K562 (cell line): ENCODE data around the gene WIPF2. TPM values are rescaled to one million over a fixed set of nuclear protein-coding genes. Genes with fewer than 3 reads are reported as not detected.

Experiments
- BDP1 ChIP-seq: IDR thresholded peaks from 3 replicates; pipeline ENCODE4 v1.6.1; 2011; ENCODE audit not compliant: insufficient read length, insufficient read depth
- BRF1 ChIP-seq: IDR thresholded peaks from 3 replicates; pipeline ENCODE4 v1.6.1; 2011; ENCODE audit warnings: borderline replicate concordance, mild to moderate bottlenecking; ENCODE audit not compliant: insufficient read length; ENCODE audit errors: extremely low read depth
- DPF2 ChIP-seq: fragments of 450-650 bp; IDR thresholded peaks from 2 replicates; pipeline ENCODE4 v1.6.1; 2016
- JUND ChIP-seq, 2 experiments: IDR thresholded peaks; 2 replicates in 1 of 2; 3 replicates in 1 of 2; pipeline ENCODE4 v1.6.1; 2011; ENCODE audit warnings: borderline replicate concordance in 2 of 2, low read depth in 2 of 2, low read length in 2 of 2, improper control_type of control experiment in 1 of 2, missing biosample characterization in 1 of 2, missing genetic modification characterization in 1 of 2, missing genetic modification reagents in 1 of 2
- KLF16 ChIP-seq: IDR thresholded peaks from 2 replicates; pipeline ENCODE4 v1.6.1; 2016; ENCODE audit warnings: antibody characterized with exemption
- NFYB ChIP-seq: IDR thresholded peaks from 2 replicates; pipeline ENCODE4 v1.6.1; 2011; ENCODE audit warnings: mild to moderate bottlenecking, moderate library complexity; ENCODE audit not compliant: insufficient read length; ENCODE audit errors: extremely low read depth
- NRF1 ChIP-seq, 2 experiments: fragments of 450-650 bp; IDR thresholded peaks in 1 of 2; conservative IDR thresholded peaks in 1 of 2; 2 replicates each; pipeline ENCODE4 v1.6.1; 2014; ENCODE audit warnings: mild to moderate bottlenecking in 2 of 2
- ZBTB1 ChIP-seq: sonication (generic); formaldehyde crosslinking; IDR thresholded peaks from 2 replicates; pipeline ENCODE4 v1.8.1; 2023; ENCODE audit warnings: missing genetic modification reagents, low read depth, mild to moderate bottlenecking, borderline replicate concordance
- ZNF583 ChIP-seq: fragments of 250-450 bp; sonication (Bioruptor Pico); IDR thresholded peaks from 2 replicates; pipeline ENCODE4 v1.4.0; 2020
- ZNF77 ChIP-seq: fragments of 250-450 bp; sonication (Bioruptor Pico); IDR thresholded peaks from 2 replicates; pipeline ENCODE4 v1.5.0; 2020
- polyA plus RNA-seq, 8 experiments: library from polyadenylated mRNA; depleted of rRNA in 4 of 8; stranded (reverse) in 5 of 8; unstranded in 3 of 8; fragments of >200 nt; fragmentation: Nextera tagmentation in 2 of 8; fragmentation: Illumina TruSeq in 1 of 8; extraction: Ambion mirVana in 2 of 8; extraction: Trizol in 1 of 8; gene quantifications; 2 replicates each; pipeline versions ENCODE4 v1.2.1 to v1.2.3, GENCODE V29; 2011 to 2014; ENCODE audit warnings: inconsistent platforms in 1 of 8, missing spikeins in 1 of 8
- total RNA-seq, 7 experiments: library from RNA; depleted of rRNA in 6 of 7; stranded (reverse); fragments of >200 nt in 6 of 7; fragmentation: Illumina TruSeq in 2 of 7; extraction: Trizol in 2 of 7; gene quantifications; 2 replicates each; pipeline versions ENCODE4 v1.2.1 to v1.2.3, GENCODE V29; 2011 to 2021; ENCODE audit warnings: low replicate concordance in 1 of 7
- TF ChIP-seq, protein P1 (sequence below), 3 experiments: fragments of 200-800 bp in 1 of 3; fragments of 250-450 bp in 1 of 3; fragments of 450-650 bp in 1 of 3; sonication (Bioruptor Pico) in 1 of 3; sonication (Bioruptor generic) in 1 of 3; formaldehyde crosslinking in 1 of 3; IDR thresholded peaks; 2 replicates each; pipeline versions ENCODE4 v1.6.1 to v1.8.0; 2016 to 2022; ENCODE audit warnings: mild to moderate bottlenecking in 2 of 3, missing genetic modification characterization in 2 of 3, missing compliant biosample characterization in 1 of 3, moderate library complexity in 1 of 3
- TF ChIP-seq, protein P2 (sequence below): fragments of 450-650 bp; IDR thresholded peaks from 2 replicates; pipeline ENCODE4 v1.6.1; 2016; ENCODE audit warnings: antibody characterized with exemption
- TF ChIP-seq, protein P3 (sequence below): sonication (generic); formaldehyde crosslinking; IDR thresholded peaks from 2 replicates; pipeline ENCODE4 v1.8.0; 2022; ENCODE audit warnings: mild to moderate bottlenecking, low read depth, missing genetic modification reagents
- TF ChIP-seq, protein P4 (sequence below): IDR thresholded peaks from 2 replicates; pipeline ENCODE4 v1.6.1; 2016; ENCODE audit warnings: missing genetic modification characterization, missing compliant biosample characterization

WIPF2 gene
- total and polyA plus RNA-seq, 9 of the 15 experiments (the other 6 are each of a cell fraction or from before 2014, with no cell fraction given): 3.6 to 15.0 (median 5.3) TPM

DNA sequence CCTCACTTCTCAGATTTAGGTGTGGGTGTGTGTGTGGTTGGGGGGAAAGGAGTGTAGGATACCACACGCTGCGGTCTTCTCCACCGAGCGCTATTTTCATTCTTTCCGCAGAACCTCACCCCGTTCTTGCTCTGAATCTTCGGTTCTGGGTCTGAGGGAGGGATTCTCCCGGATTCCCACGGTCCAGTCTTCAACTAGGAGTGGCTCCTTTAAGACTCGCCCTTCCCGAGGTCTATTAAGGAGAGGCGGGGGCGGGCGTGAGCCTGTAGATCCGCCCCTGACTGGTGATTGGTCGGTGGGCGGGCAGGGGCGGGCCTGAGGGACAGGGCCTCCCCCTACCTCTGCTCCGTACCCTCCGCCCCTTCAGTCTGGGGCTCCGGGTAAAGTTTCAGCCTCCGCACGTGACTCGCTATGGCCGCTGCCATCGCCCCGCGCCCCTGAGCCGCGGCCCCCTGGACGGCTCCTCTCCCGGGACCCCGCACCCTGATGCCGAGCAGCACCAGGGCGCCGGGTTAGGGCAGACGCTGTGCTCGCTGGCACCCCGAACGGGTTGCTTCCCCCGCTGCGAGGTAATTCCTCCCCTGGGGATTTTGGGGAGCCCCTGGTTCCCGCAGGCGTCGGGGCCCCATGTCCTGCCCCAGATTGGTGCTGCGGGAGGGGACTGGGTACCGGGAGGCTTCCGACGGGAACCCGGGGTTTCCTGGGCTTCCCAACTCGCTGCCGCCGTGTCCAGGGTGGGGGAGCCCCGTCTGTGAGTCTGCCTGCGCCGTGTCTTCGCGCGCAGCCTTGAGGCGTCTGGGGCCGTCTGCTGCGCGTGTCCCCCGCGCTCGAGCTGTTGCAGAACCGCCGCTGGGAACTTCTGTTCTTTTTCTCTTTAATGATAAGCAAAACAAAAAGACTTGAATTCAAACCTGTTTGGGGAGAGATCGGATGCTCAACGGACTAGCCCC is 99.1 kb downstream of the WIPF2 start (continued):
- TF ChIP-seq, protein P1, sequence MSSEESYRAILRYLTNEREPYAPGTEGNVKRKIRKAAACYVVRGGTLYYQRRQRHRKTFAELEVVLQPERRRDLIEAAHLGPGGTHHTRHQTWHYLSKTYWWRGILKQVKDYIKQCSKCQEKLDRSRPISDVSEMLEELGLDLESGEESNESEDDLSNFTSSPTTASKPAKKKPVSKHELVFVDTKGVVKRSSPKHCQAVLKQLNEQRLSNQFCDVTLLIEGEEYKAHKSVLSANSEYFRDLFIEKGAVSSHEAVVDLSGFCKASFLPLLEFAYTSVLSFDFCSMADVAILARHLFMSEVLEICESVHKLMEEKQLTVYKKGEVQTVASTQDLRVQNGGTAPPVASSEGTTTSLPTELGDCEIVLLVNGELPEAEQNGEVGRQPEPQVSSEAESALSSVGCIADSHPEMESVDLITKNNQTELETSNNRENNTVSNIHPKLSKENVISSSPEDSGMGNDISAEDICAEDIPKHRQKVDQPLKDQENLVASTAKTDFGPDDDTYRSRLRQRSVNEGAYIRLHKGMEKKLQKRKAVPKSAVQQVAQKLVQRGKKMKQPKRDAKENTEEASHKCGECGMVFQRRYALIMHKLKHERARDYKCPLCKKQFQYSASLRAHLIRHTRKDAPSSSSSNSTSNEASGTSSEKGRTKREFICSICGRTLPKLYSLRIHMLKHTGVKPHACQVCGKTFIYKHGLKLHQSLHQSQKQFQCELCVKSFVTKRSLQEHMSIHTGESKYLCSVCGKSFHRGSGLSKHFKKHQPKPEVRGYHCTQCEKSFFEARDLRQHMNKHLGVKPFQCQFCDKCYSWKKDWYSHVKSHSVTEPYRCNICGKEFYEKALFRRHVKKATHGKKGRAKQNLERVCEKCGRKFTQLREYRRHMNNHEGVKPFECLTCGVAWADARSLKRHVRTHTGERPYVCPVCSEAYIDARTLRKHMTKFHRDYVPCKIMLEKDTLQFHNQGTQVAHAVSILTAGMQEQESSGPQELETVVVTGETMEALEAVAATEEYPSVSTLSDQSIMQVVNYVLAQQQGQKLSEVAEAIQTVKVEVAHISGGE (CRISPR knock-in tag; IDR thresholded peaks at IDR 0.05): peak in 1 of 3 experiments; percentile 54; a peak in 1 of 6 replicates
- TF ChIP-seq, protein P2, sequence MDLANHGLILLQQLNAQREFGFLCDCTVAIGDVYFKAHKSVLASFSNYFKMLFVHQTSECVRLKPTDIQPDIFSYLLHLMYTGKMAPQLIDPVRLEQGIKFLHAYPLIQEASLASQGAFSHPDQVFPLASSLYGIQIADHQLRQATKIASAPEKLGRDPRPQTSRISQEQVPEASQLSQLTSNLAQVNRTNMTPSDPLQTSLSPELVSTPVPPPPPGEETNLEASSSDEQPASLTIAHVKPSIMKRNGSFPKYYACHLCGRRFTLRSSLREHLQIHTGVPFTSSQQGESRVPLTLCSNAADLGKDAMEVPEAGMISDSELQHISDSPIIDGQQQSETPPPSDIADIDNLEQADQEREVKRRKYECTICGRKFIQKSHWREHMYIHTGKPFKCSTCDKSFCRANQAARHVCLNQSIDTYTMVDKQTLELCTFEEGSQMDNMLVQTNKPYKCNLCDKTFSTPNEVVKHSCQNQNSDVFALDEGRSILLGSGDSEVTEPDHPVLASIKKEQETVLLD: 0 out of 2 replicates have a peak, but pooled peaks have one; percentile 19
- TF ChIP-seq ZBTB1 (CRISPR knock-in tag): no peak
- 0 out of 2 replicates have a peak, but pooled peaks have one; percentile 47 for TF ChIP-seq ZNF583
- TF ChIP-seq NFYB: peak; percentile 88
- TF ChIP-seq, protein P3, sequence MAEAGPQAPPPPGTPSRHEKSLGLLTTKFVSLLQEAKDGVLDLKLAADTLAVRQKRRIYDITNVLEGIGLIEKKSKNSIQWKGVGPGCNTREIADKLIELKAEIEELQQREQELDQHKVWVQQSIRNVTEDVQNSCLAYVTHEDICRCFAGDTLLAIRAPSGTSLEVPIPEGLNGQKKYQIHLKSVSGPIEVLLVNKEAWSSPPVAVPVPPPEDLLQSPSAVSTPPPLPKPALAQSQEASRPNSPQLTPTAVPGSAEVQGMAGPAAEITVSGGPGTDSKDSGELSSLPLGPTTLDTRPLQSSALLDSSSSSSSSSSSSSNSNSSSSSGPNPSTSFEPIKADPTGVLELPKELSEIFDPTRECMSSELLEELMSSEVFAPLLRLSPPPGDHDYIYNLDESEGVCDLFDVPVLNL (CRISPR knock-in tag): no peak
- TF ChIP-seq ZNF77 (CRISPR knock-in tag): no peak
- TF ChIP-seq DPF2: no peak
- no peak for TF ChIP-seq BDP1
- no peak for TF ChIP-seq KLF16
- TF ChIP-seq NRF1 (conservative IDR thresholded peaks at IDR 0.05 in 1 of 2, IDR thresholded peaks at IDR 0.05 in 1 of 2): peak; percentile 89 to 90
- TF ChIP-seq BRF1: no peak
- peak; percentile 10; the same call in 1 of the 2 replicates for TF ChIP-seq JUND (IDR thresholded peaks at IDR 0.05; ENCODE audit: borderline replicate concordance, low read depth, low read length)
- no peak; the same call in 2 of the 3 replicates for TF ChIP-seq JUND (tag; IDR thresholded peaks at IDR 0.05; ENCODE audit: borderline replicate concordance, low read depth, low read length)
- TF ChIP-seq, protein P4, sequence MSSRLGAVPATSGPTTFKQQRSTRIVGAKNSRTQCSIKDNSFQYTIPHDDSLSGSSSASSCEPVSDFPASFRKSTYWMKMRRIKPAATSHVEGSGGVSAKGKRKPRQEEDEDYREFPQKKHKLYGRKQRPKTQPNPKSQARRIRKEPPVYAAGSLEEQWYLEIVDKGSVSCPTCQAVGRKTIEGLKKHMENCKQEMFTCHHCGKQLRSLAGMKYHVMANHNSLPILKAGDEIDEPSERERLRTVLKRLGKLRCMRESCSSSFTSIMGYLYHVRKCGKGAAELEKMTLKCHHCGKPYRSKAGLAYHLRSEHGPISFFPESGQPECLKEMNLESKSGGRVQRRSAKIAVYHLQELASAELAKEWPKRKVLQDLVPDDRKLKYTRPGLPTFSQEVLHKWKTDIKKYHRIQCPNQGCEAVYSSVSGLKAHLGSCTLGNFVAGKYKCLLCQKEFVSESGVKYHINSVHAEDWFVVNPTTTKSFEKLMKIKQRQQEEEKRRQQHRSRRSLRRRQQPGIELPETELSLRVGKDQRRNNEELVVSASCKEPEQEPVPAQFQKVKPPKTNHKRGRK: no peak
